H1 (cell line): ENCODE data around the gene ABHD16B. TPM values are rescaled to one million over a fixed set of nuclear protein-coding genes. Genes with fewer than 3 reads are reported as not detected.

Experiments
- CTCF ChIA-PET: fragments of 300-600 bp; sonication (Branson Sonifier 250); formaldehyde crosslinking; loops from one replicate; lab custom pipeline; 2021; ENCODE audit not compliant: partially characterized antibody; lab: Charles Lee
- POLR2A ChIA-PET: fragments of 300-600 bp; sonication (Branson Sonifier 250); formaldehyde crosslinking; loops from one replicate; lab custom pipeline; 2021; ENCODE audit warnings: inconsistent platforms; ENCODE audit not compliant: partially characterized antibody; lab: Charles Lee
- DNase-seq, 2 experiments: peaks; one replicate each; pipeline versions ENCODE4 v3.0.0 to v3.0.0-alpha.2; 2010 to 2022; ENCODE audit warnings: low spot score in 2 of 2, low read depth in 1 of 2, mixed read lengths in 1 of 2
- FAIRE-seq: peaks from 2 replicates; lab custom pipeline; 2011; peaks lifted over from hg19 to GRCh38; lab: Jason Lieb, UNC
- H2AFZ ChIP-seq: 2 replicates; pipeline ENCODE4 v1.8.1; 2012; ENCODE audit warnings: low read length, inconsistent platforms
- H2AK5ac ChIP-seq: 2 replicates; pipeline ENCODE4 v1.6.1; 2013; ENCODE audit warnings: low read depth, low read length
- H2BK120ac ChIP-seq: replicated peaks from 2 replicates; pipeline ENCODE3; 2013; ENCODE audit warnings: low read depth, low read length, inconsistent platforms
- H2BK12ac ChIP-seq: 2 replicates; pipeline ENCODE4 v1.6.1; 2013; ENCODE audit warnings: low read depth, low read length
- H2BK15ac ChIP-seq: 2 replicates; pipeline ENCODE4 v1.6.1; 2013; ENCODE audit warnings: low read length
- H2BK20ac ChIP-seq: 2 replicates; pipeline ENCODE4 v1.6.1; 2013; ENCODE audit warnings: low read length
- H2BK5ac ChIP-seq: 2 replicates; pipeline ENCODE4 v1.6.1; 2013; ENCODE audit warnings: low read depth, low read length
- H3K14ac ChIP-seq: 2 replicates; pipeline ENCODE4 v1.6.1; 2013; ENCODE audit warnings: inconsistent platforms; ENCODE audit not compliant: insufficient read length
- H3K18ac ChIP-seq: 2 replicates; pipeline ENCODE4 v1.6.1; 2013; ENCODE audit warnings: low read length; ENCODE audit errors: extremely low read depth
- H3K23ac ChIP-seq: 2 replicates; pipeline ENCODE4 v1.6.1; 2013; ENCODE audit warnings: inconsistent platforms; ENCODE audit not compliant: insufficient read length
- H3K23me2 ChIP-seq: 2 replicates; pipeline ENCODE4 v1.6.1; 2013; ENCODE audit warnings: low read depth, low read length
- H3K27ac ChIP-seq: 2 replicates; pipeline ENCODE4 v1.6.1; 2011; ENCODE audit warnings: low read depth, low read length, inconsistent platforms
- H3K27me3 ChIP-seq, 4 experiments: replicated peaks in 1 of 4; 1 replicate in 1 of 4; 2 replicates in 3 of 4; pipeline versions ENCODE4 v1.6.1 to v1.8.1; 2011 to 2013; ENCODE audit warnings: low read length in 3 of 4, mild to moderate bottlenecking in 3 of 4, inconsistent platforms in 2 of 4, mixed read lengths in 2 of 4, moderate library complexity in 1 of 4; ENCODE audit not compliant: control insufficient read depth in 3 of 4, insufficient read depth in 3 of 4; ENCODE audit errors: extremely low read depth in 1 of 4
- H3K36me3 ChIP-seq, 4 experiments: 2 replicates each; pipeline versions ENCODE4 v1.6.1 to v1.8.1; 2011 to 2013; ENCODE audit warnings: mild to moderate bottlenecking in 4 of 4, low read length in 3 of 4, moderate library complexity in 2 of 4, control low read depth in 1 of 4, inconsistent platforms in 1 of 4; ENCODE audit not compliant: insufficient read depth in 4 of 4, control insufficient read depth in 2 of 4
- H3K4ac ChIP-seq: replicated peaks from 2 replicates; pipeline ENCODE3; 2013; ENCODE audit warnings: low read length, low read depth, mixed read lengths, inconsistent platforms; ENCODE audit not compliant: insufficient read length
- H3K4me1 ChIP-seq, 4 experiments: replicated peaks in 1 of 4; 1 replicate in 1 of 4; 2 replicates in 3 of 4; pipeline versions ENCODE4 v1.6.1 to v1.8.1; 2011 to 2013; ENCODE audit warnings: low read length in 3 of 4, inconsistent platforms in 2 of 4, mixed read lengths in 1 of 4; ENCODE audit not compliant: insufficient read depth in 4 of 4, control insufficient read depth in 3 of 4
- H3K4me2 ChIP-seq, 2 experiments: 2 replicates each; pipeline versions ENCODE4 v1.6.1 to v1.8.1; 2011 to 2013; ENCODE audit warnings: low read depth in 2 of 2, low read length in 2 of 2, control low read depth in 1 of 2, inconsistent platforms in 1 of 2, mild to moderate bottlenecking in 1 of 2; ENCODE audit not compliant: insufficient read depth in 1 of 2
- H3K4me3 ChIP-seq, 4 experiments: fragments of 200-600, 300-600 bp in 1 of 4; sonication (generic), shearing (Covaris generic), sonication (Bioruptor Twin) in 1 of 4; 2 replicates each; pipeline versions ENCODE4 v1.5.1 to v1.8.1; 2011 to 2016; ENCODE audit warnings: low read length in 4 of 4, low read depth in 3 of 4, control low read depth in 2 of 4, inconsistent platforms in 2 of 4, mild to moderate bottlenecking in 2 of 4, mixed read lengths in 1 of 4, moderate library complexity in 1 of 4; ENCODE audit not compliant: insufficient read depth in 2 of 4; ENCODE audit errors: extremely low read depth in 1 of 4
- H3K56ac ChIP-seq: replicated peaks from 2 replicates; pipeline ENCODE3; 2013; ENCODE audit warnings: low read depth, mild to moderate bottlenecking, mixed read lengths, low read length, inconsistent platforms; ENCODE audit not compliant: insufficient read length
- H3K79me1 ChIP-seq: 2 replicates; pipeline ENCODE4 v1.6.1; 2013; ENCODE audit warnings: low read depth, low read length, control low read depth
- H3K79me2 ChIP-seq, 2 experiments: 2 replicates each; pipeline versions ENCODE4 v1.6.1 to v1.8.1; 2012 to 2013; ENCODE audit warnings: low read length in 2 of 2, mild to moderate bottlenecking in 2 of 2, inconsistent platforms in 1 of 2; ENCODE audit not compliant: insufficient read depth in 2 of 2, control insufficient read depth in 1 of 2
- H3K9ac ChIP-seq, 4 experiments: replicated peaks in 1 of 4; 1 replicate in 1 of 4; 2 replicates in 3 of 4; pipeline versions ENCODE4 v1.6.1 to v1.8.1; 2011 to 2013; ENCODE audit warnings: low read depth in 3 of 4, low read length in 3 of 4, control low read depth in 2 of 4, mild to moderate bottlenecking in 2 of 4, moderate library complexity in 2 of 4, inconsistent platforms in 1 of 4; ENCODE audit errors: extremely low read depth in 1 of 4
- H3K9me3 ChIP-seq, 2 experiments: 2 replicates each; pipeline versions ENCODE4 v1.6.1 to v1.8.1; 2012 to 2013; ENCODE audit warnings: mild to moderate bottlenecking in 2 of 2, moderate library complexity in 2 of 2, control low read depth in 1 of 2, inconsistent platforms in 1 of 2, low read depth in 1 of 2, low read length in 1 of 2, mixed read lengths in 1 of 2; ENCODE audit not compliant: insufficient read depth in 2 of 2
- H4K20me1 ChIP-seq, 2 experiments: replicated peaks in 1 of 2; 2 replicates each; pipeline versions ENCODE3 to v1.8.1; 2011 to 2013; ENCODE audit warnings: inconsistent platforms in 2 of 2, low read length in 2 of 2, mild to moderate bottlenecking in 1 of 2; ENCODE audit not compliant: insufficient read depth in 2 of 2, control insufficient read depth in 1 of 2
- H4K5ac ChIP-seq: 2 replicates; pipeline ENCODE4 v1.6.1; 2013; ENCODE audit warnings: low read length, low read depth, mixed read lengths, inconsistent platforms; ENCODE audit not compliant: insufficient read length
- H4K8ac ChIP-seq: 2 replicates; pipeline ENCODE4 v1.8.0; 2013; ENCODE audit warnings: mild to moderate bottlenecking, moderate library complexity, low read length, inconsistent platforms; ENCODE audit not compliant: insufficient read depth; ENCODE audit errors: extremely low read depth
- H4K91ac ChIP-seq: replicated peaks from 2 replicates; pipeline ENCODE3; 2013; ENCODE audit warnings: low read length, mixed read lengths, inconsistent platforms; ENCODE audit not compliant: insufficient read length
- CTBP2 ChIP-seq: IDR thresholded peaks from 2 replicates; pipeline ENCODE4 v1.7.0; 2011; ENCODE audit warnings: borderline replicate concordance, mild to moderate bottlenecking, moderate library complexity, mixed read lengths, low read length; ENCODE audit not compliant: insufficient read depth, insufficient read length
- EP300 ChIP-seq, 2 experiments: IDR thresholded peaks; 1 replicate in 1 of 2; 2 replicates in 1 of 2; pipeline ENCODE4 v1.6.1; 2011 to 2012; ENCODE audit warnings: low read depth in 2 of 2, low read length in 2 of 2, mild to moderate bottlenecking in 2 of 2, borderline replicate concordance in 1 of 2, inconsistent platforms in 1 of 2, moderate library complexity in 1 of 2
- HDAC2 ChIP-seq, 2 experiments: fragments of 300-600 bp in 1 of 2; sonication (generic) in 1 of 2; IDR thresholded peaks; 2 replicates each; pipeline ENCODE4 v1.6.1; 2011 to 2012; ENCODE audit warnings: low read depth in 2 of 2, low read length in 2 of 2, mild to moderate bottlenecking in 2 of 2, moderate library complexity in 2 of 2, borderline replicate concordance in 1 of 2, inconsistent platforms in 1 of 2
- NANOG ChIP-seq: IDR thresholded peaks from 2 replicates; pipeline ENCODE4 v1.6.1; 2011; ENCODE audit warnings: low read length, low read depth, mild to moderate bottlenecking, inconsistent platforms; ENCODE audit not compliant: insufficient read depth, poor library complexity, severe bottlenecking
- SP2 ChIP-seq: IDR thresholded peaks from 2 replicates; pipeline ENCODE4 v1.6.1; 2012; ENCODE audit warnings: mild to moderate bottlenecking, low read length, inconsistent platforms
- TAF7 ChIP-seq: optimal IDR thresholded peaks from 2 replicates; pipeline ENCODE3; 2011; ENCODE audit warnings: low read depth, mild to moderate bottlenecking, inconsistent platforms, low read length, moderate library complexity, borderline replicate concordance
- YY1 ChIP-seq: IDR thresholded peaks from 2 replicates; pipeline ENCODE4 v1.6.1; 2011; ENCODE audit warnings: low read depth, mild to moderate bottlenecking, low read length
- WGBS, 2 experiments: shearing (Covaris generic) in 1 of 2; methylation state at CpG; one replicate each; pipeline versions ENCODE4 v1.1.6 to v1.1.7; 2013 to 2015; ENCODE audit warnings: low lambda C conversion rate in 2 of 2, mixed read lengths in 2 of 2, inconsistent platforms in 1 of 2, low coverage in 1 of 2, missing lambda C conversion rate in 1 of 2; ENCODE audit not compliant: insufficient replicate concordance in 2 of 2, insufficient coverage in 1 of 2, insufficient read length in 1 of 2; ENCODE audit errors: extremely low coverage in 1 of 2, missing lambda C conversion rate in 1 of 2; 5-methylcytosine and 5-hydroxymethylcytosine counted together
- polyA plus RNA-seq, 7 experiments: library from polyadenylated mRNA; depleted of rRNA in 3 of 7; stranded (reverse) in 5 of 7; unstranded in 2 of 7; fragments of >200 nt in 5 of 7; fragments of 200-250 nt in 2 of 7; gene quantifications; 1 replicate in 5 of 7; 2 replicates in 1 of 7; 4 replicates in 1 of 7; pipeline versions ENCODE4 v1.2.1 to v1.2.3, GENCODE V29; 2011 to 2013; ENCODE audit warnings: missing spikeins in 2 of 7, mixed read lengths in 2 of 7
- total RNA-seq: library from RNA; stranded (reverse); fragmentation: NEBNext Ultra II Directional; extraction: Animal tissue kit (Norgen Biotek cat#: 25700); gene quantifications from 2 replicates; pipeline ENCODE4 v1.2.1, GENCODE V29; 2021

Gene ABHD16B
- total and polyA plus RNA-seq, 2 of the 8 experiments (the other 6 are each of a cell fraction or from before 2014, with no cell fraction given): not detected

- H3K79me2 ChIP-seq: peaks cover 7 to 31% of the 10 kb centered on the region in 2 experiments
- no peak overlapping the region for H2AK5ac ChIP-seq
- H3K27me3 ChIP-seq: peaks cover 14 to 36% (median 28%) of the 10 kb centered on the region in 4 experiments; a peak in 6 of 7 replicates
- no peak overlapping the region for H2BK15ac ChIP-seq
- 0% methylated on average over 33 of the region's 55 CpGs; no CpG with 5 or more reads in 1 of the 2 experiments for WGBS, 2 experiments
- H4K8ac ChIP-seq: peak overlapping the region; percentile 46
- H3K36me3 ChIP-seq: no peaks in the 10 kb centered on the region
- peak overlapping the region; percentile 49 to 67 (median 52) for H3K4me3 ChIP-seq
- H2BK20ac ChIP-seq: no peak overlapping the region
- H4K5ac ChIP-seq: no peak overlapping the region
- ChIA-PET POLR2A (interaction anchor here (0.6 kb wide), 1 partner anchor 354 kb away, joined by 3 read pairs; no protein-coding TSS in a partner anchor), CTCF (no interaction called here)
- H3K4ac ChIP-seq: no peak overlapping the region
- no peak overlapping the region for H2BK12ac ChIP-seq
- H3K18ac ChIP-seq: no peak overlapping the region
- H3K23ac ChIP-seq: no peak overlapping the region
- DNase-seq (no peak), FAIRE-seq (no peak)
- H3K9ac ChIP-seq: no peak overlapping the region
- no peak overlapping the region for H3K56ac ChIP-seq
- no peaks in the 10 kb centered on the region for H3K9me3 ChIP-seq
- no peak overlapping the region for H2BK5ac ChIP-seq
- H3K4me1 ChIP-seq: peaks cover 4 to 31% (median 21%) of the 10 kb centered on the region in 4 experiments
- no peak overlapping the region for H2AFZ ChIP-seq
- H3K23me2 ChIP-seq: peaks cover 15% of the 10 kb centered on the region; the same call in 1 of the 2 replicates
- TF ChIP-seq CTBP2: no peak
- no peak for TF ChIP-seq EP300 (IDR thresholded peaks at IDR 0.05; ENCODE audit: borderline replicate concordance in 1 of 2, low read depth in 2 of 2, low read length in 2 of 2)
- 0 out of 4 replicates have a peak, but pooled peaks of 1 of the 2 experiments have one; percentile 29 for TF ChIP-seq HDAC2 (IDR thresholded peaks at IDR 0.05; ENCODE audit: borderline replicate concordance in 1 of 2, low read depth in 2 of 2, low read length in 2 of 2)
- TF ChIP-seq TAF7: no peak
- TF ChIP-seq YY1: no peak
- TF ChIP-seq SP2: no peak
- TF ChIP-seq NANOG: no peak
- H4K91ac ChIP-seq: no peak overlapping the region
- peaks cover 7% of the 10 kb centered on the region; the same call in 1 of the 2 replicates for H3K79me1 ChIP-seq
- no peak overlapping the region for H3K27ac ChIP-seq
- H2BK120ac ChIP-seq: no peak overlapping the region
- H3K14ac ChIP-seq: no peak overlapping the region
- H3K4me2 ChIP-seq: peak overlapping the region; percentile 52 to 79
- H4K20me1 ChIP-seq: peaks cover 3 to 17% of the 10 kb centered on the region in 2 experiments
Measured at GRCh38 chr20:63831646-63831992, 29.7 kb upstream of the ABHD16B start.
